ENCODE results near the gene CAMK2A.

CAMK2A gene

DNA sequence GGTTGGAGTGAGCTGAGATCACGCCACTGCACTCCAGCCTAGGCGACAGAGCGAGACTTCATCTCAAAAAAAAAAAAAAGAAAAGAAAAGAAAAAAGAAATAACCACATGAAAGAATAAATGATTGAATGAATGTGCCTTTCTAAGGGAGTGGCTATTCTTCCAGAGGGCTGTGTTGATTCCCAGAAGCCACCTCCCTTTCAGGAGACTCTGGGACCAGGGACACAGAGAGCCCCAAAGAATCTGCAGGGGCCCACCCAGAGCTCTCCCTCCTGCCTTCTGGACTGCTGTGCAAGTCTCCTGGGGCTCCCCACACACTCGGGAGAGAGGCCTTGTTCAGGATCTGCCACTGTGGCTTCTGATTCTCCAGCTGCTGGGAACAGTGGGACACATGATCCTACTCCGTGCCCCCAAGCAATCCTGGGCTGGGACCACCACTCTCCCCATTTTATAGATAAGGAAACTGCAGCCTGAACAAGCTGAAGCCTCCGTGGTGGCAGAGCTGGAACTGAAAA, 23.6 kb downstream of the CAMK2A start:
- H3K4me1 ChIP-seq (ENCODE audit: control insufficient read depth in 1 of 2, insufficient read depth in 2 of 2, low read length in 2 of 2): no peaks in the 10 kb centered on the region
- H3K9me3 ChIP-seq (ENCODE audit: control insufficient read depth in 1 of 2, low read length in 2 of 2): no peaks in the 10 kb centered on the region
- H3K27me3 ChIP-seq (ENCODE audit: control insufficient read depth in 1 of 2, insufficient read depth in 2 of 2, low read length in 2 of 2): peaks cover 0 to 4% of the 10 kb centered on the region in 2 donors
- no peaks in the 10 kb centered on the region for H3K36me3 ChIP-seq (ENCODE audit: control insufficient read depth in 1 of 2, insufficient read depth in 2 of 2, low read length in 2 of 2)
- no peak overlapping the region for H3K27ac ChIP-seq (ENCODE audit: low read depth, low read length)
- no peak overlapping the region for H3K4me3 ChIP-seq (ENCODE audit: low read depth in 1 of 2, low read length in 2 of 2)
- no peak overlapping the region for H3K9ac ChIP-seq (ENCODE audit: low read depth in 1 of 2, low read length in 2 of 2)

DNA sequence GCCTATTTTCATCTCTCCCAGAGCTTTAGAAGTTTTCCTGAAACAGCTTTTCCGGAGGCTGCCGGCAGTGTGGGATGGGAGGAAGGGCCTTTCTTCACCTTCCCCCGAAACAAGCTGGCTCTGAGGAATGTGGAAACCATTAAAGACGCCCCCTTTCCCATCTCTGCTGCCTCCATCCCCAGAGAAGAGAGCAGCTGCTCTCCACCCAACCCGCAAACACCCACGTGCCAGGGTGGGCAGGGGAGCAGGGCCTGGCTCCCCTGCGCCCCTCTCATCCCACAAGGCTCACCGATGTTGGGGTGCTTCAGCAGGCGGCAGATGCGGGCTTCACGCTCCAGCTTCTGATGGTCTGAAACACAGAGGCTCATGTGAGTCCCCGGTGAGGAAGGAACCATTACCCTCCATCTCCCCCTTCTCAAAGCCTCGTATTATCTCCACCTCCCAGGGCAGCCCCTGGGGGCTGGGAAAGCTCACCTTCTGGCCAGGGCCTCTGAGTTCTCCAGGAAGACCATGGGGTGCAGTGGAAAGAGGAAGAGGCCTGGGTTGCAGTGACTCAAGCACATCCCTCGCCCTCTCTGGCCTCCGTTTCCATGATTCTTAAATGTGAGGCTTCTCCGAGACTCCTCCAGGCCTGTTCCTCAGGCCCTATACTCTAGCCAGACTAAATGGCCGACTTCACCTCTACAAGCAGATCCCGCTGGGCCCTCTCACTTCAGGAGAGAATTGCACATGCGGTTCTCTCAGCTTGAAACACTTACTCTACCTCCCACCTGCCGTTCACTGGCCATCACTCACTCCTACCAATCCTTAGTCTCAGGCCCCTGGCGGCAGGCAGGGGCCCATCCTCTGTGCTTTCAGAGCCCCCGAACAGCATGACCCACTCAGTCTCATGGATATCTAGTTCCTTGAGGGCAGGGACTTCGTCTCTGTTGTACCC, 24.6 kb downstream of the CAMK2A start:
- no peak overlapping the region for H3K4me3 ChIP-seq (ENCODE audit: low read depth in 1 of 2, low read length in 2 of 2)
- H3K9ac ChIP-seq (ENCODE audit: low read depth in 1 of 2, low read length in 2 of 2): no peak overlapping the region
- peaks cover 0 to 4% of the 10 kb centered on the region in 2 donors for H3K27me3 ChIP-seq (ENCODE audit: control insufficient read depth in 1 of 2, insufficient read depth in 2 of 2, low read length in 2 of 2)
- H3K4me1 ChIP-seq (ENCODE audit: control insufficient read depth in 1 of 2, insufficient read depth in 2 of 2, low read length in 2 of 2): no peaks in the 10 kb centered on the region
- H3K27ac ChIP-seq (ENCODE audit: low read depth, low read length): no peak overlapping the region
- no peaks in the 10 kb centered on the region for H3K36me3 ChIP-seq (ENCODE audit: control insufficient read depth in 1 of 2, insufficient read depth in 2 of 2, low read length in 2 of 2)
- no peaks in the 10 kb centered on the region for H3K9me3 ChIP-seq (ENCODE audit: control insufficient read depth in 1 of 2, low read length in 2 of 2)

DNA sequence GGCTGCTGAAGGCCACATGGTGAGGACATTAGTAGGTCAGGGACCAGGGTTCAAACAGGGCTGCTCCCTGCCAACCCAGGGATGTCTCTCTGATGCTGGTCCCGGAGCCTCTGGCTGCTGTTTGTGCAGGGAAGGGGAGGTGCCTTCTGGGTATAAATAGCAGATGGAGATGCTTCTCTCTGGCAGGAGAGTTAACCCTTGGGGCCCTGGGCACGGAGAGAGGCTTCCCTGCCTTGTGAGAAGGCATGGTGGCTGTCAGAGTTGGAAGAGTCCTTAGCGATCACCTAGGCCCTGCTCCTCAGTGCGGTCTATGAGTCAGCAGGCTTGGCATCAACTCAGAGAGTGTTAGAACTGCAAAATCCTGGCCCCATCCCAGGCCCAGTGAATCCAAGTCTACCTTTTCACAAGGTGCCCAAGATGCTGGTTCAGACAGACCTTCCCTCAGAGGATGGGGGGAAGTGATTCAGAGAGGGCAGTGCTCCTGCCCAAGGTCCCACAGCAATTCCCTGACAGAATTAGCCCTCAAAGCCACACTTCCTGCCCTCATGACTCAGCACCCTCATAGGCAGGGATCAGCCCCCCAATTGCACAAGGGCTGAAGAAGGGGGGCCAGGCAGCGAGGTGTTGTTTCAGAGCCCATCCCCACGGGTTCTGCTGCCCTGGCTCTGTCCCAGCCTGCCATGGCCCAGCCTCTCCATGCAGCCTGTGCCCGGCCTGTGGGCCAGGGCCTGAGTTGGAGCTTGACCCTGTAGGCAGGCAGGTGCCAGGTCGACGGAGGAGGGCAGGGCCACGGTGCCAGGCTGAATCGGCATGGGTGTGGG, 25.6 kb downstream of the CAMK2A start:
- Histone ChIP-seq H3K27me3 (ENCODE audit: control insufficient read depth in 1 of 2, insufficient read depth in 2 of 2, low read length in 2 of 2) (peaks cover 0 to 4% of the 10 kb centered on the region in 2 donors), H3K27ac (ENCODE audit: low read depth, low read length) (no peak overlapping the region), H3K36me3 (ENCODE audit: control insufficient read depth in 1 of 2, insufficient read depth in 2 of 2, low read length in 2 of 2) (no peaks in the 10 kb centered on the region), H3K9ac (ENCODE audit: low read depth in 1 of 2, low read length in 2 of 2) (no peak overlapping the region), H3K4me3 (ENCODE audit: low read depth in 1 of 2, low read length in 2 of 2) (no peak overlapping the region), H3K9me3 (ENCODE audit: control insufficient read depth in 1 of 2, low read length in 2 of 2) (no peaks in the 10 kb centered on the region), H3K4me1 (ENCODE audit: control insufficient read depth in 1 of 2, insufficient read depth in 2 of 2, low read length in 2 of 2) (no peaks in the 10 kb centered on the region)

DNA sequence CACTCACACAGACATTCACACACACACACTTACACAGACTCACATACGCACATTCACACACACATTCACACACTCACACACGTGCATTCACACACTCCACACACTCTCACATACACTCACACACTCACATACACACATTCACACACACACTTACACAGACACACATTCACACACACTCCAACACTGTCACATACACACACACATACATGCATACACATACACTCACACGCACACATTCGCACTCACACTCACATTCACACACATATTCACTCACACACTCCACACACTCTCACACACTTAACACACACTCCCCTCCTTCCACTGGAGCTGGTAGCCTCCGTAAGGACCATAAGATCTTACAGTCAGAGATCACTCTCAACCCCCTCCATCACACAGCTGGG, 26.2 kb downstream of the CAMK2A start:
- Histone ChIP-seq H3K27ac (ENCODE audit: low read depth, low read length) (no peak overlapping the region), H3K4me3 (ENCODE audit: low read depth in 1 of 2, low read length in 2 of 2) (no peak overlapping the region), H3K4me1 (ENCODE audit: control insufficient read depth in 1 of 2, insufficient read depth in 2 of 2, low read length in 2 of 2) (no peaks in the 10 kb centered on the region), H3K36me3 (ENCODE audit: control insufficient read depth in 1 of 2, insufficient read depth in 2 of 2, low read length in 2 of 2) (no peaks in the 10 kb centered on the region), H3K9ac (ENCODE audit: low read depth in 1 of 2, low read length in 2 of 2) (no peak overlapping the region), H3K9me3 (ENCODE audit: control insufficient read depth in 1 of 2, low read length in 2 of 2) (no peaks in the 10 kb centered on the region), H3K27me3 (ENCODE audit: control insufficient read depth in 1 of 2, insufficient read depth in 2 of 2, low read length in 2 of 2) (peaks cover 0 to 4% of the 10 kb centered on the region in 2 donors)

DNA sequence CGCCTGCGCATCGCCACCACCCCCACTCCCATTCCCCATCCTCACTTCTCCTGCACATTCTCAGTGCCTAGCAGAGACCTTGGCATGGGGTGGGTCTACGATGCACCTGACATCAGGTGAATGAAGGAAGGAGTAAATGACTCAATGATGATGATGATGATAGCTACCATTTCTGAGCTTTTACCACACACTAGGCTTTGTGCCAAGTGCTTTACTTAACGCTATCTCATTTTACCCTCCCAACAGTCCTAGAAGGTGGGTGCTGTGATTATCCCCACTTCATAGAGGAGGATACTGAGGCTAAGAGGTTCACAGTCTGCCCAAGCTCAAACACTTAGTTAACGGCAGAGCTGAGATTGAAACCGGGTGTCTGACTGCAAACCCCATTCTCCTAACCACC, 27.1 kb downstream of the CAMK2A start:
- Histone ChIP-seq H3K4me1 (ENCODE audit: control insufficient read depth in 1 of 2, insufficient read depth in 2 of 2, low read length in 2 of 2) (no peaks in the 10 kb centered on the region), H3K27me3 (ENCODE audit: control insufficient read depth in 1 of 2, insufficient read depth in 2 of 2, low read length in 2 of 2) (peaks cover 0 to 4% of the 10 kb centered on the region in 2 donors), H3K9me3 (ENCODE audit: control insufficient read depth in 1 of 2, low read length in 2 of 2) (no peaks in the 10 kb centered on the region), H3K27ac (ENCODE audit: low read depth, low read length) (no peak overlapping the region), H3K4me3 (ENCODE audit: low read depth in 1 of 2, low read length in 2 of 2) (no peak overlapping the region), H3K9ac (ENCODE audit: low read depth in 1 of 2, low read length in 2 of 2) (no peak overlapping the region), H3K36me3 (ENCODE audit: control insufficient read depth in 1 of 2, insufficient read depth in 2 of 2, low read length in 2 of 2) (no peaks in the 10 kb centered on the region)

DNA sequence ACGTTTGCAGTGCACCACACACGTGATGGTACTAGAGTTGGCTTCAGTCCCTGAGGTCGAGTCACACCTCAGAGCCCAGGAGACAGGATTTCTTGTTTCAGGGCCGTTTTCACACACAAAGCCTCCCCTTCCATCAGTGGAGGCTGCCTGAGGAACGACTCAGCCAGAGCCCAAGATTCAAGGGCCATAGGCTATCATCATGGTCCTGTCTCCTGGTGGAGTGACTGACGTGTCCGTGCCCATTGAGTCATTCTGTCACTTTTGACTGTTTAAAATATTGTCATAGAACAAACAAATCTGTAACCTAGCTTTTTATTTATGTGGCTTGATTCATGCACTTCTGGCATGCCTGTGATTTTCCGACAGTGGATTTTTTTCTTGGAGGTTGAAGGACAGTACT, 28.3 kb downstream of the CAMK2A start:
- Histone ChIP-seq H3K27ac (ENCODE audit: low read depth, low read length) (no peak overlapping the region), H3K4me3 (ENCODE audit: low read depth in 1 of 2, low read length in 2 of 2) (no peak overlapping the region), H3K4me1 (ENCODE audit: control insufficient read depth in 1 of 2, insufficient read depth in 2 of 2, low read length in 2 of 2) (no peaks in the 10 kb centered on the region), H3K36me3 (ENCODE audit: control insufficient read depth in 1 of 2, insufficient read depth in 2 of 2, low read length in 2 of 2) (no peaks in the 10 kb centered on the region), H3K27me3 (ENCODE audit: control insufficient read depth in 1 of 2, insufficient read depth in 2 of 2, low read length in 2 of 2) (peaks cover 0 to 4% of the 10 kb centered on the region in 2 donors), H3K9ac (ENCODE audit: low read depth in 1 of 2, low read length in 2 of 2) (no peak overlapping the region), H3K9me3 (ENCODE audit: control insufficient read depth in 1 of 2, low read length in 2 of 2) (no peaks in the 10 kb centered on the region)

DNA sequence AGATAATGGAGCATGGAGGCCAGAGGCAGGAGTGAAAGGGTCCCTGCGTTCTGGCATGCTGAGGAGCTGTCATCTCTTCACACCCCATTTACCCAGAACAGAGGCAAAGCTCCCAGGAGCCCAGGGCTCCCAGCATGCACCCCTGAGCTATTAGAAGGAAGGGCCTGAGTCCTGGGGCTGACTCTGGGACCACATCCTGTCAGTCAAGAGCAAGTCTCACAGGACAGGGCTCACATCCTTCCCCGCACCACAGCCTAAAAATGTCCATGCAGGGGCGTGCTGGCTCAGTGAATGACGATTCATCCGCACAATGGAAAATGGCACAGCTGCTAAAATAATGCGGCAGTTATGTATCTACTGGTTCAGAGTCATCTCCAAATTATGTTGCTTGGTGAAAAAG, 31.4 kb downstream of the CAMK2A start:
- Histone ChIP-seq H3K4me1 (ENCODE audit: control insufficient read depth in 1 of 2, insufficient read depth in 2 of 2, low read length in 2 of 2) (no peaks in the 10 kb centered on the region), H3K9ac (ENCODE audit: low read depth in 1 of 2, low read length in 2 of 2) (no peak overlapping the region), H3K27me3 (ENCODE audit: control insufficient read depth in 1 of 2, insufficient read depth in 2 of 2, low read length in 2 of 2) (peaks cover 0 to 4% of the 10 kb centered on the region in 2 donors), H3K27ac (ENCODE audit: low read depth, low read length) (no peak overlapping the region), H3K4me3 (ENCODE audit: low read depth in 1 of 2, low read length in 2 of 2) (no peak overlapping the region), H3K36me3 (ENCODE audit: control insufficient read depth in 1 of 2, insufficient read depth in 2 of 2, low read length in 2 of 2) (no peaks in the 10 kb centered on the region), H3K9me3 (ENCODE audit: control insufficient read depth in 1 of 2, low read length in 2 of 2) (no peaks in the 10 kb centered on the region)

DNA sequence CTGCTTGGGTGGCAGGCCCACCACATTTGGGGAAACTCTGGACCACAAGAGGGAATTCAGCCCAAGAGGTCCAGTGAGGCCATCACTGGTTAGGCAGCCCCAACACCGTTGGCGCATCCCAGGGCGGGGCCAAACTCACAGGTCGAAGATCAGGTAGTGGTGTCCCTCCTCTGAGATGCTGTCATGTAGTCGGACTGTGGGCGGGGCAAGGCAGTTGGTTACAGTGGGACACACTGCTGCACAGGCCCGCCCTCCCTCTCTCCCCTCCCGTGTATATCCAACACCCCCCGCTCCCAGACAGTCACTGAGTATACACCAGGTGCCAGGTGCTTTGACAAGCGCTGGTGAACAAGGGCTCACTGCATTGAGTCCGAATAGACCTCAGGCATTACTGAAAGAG, 32.1 kb downstream of the CAMK2A start:
- Histone ChIP-seq H3K4me3 (ENCODE audit: low read depth in 1 of 2, low read length in 2 of 2) (no peak overlapping the region), H3K9me3 (ENCODE audit: control insufficient read depth in 1 of 2, low read length in 2 of 2) (no peaks in the 10 kb centered on the region), H3K9ac (ENCODE audit: low read depth in 1 of 2, low read length in 2 of 2) (no peak overlapping the region), H3K36me3 (ENCODE audit: control insufficient read depth in 1 of 2, insufficient read depth in 2 of 2, low read length in 2 of 2) (no peaks in the 10 kb centered on the region), H3K27me3 (ENCODE audit: control insufficient read depth in 1 of 2, insufficient read depth in 2 of 2, low read length in 2 of 2) (peaks cover 0 to 4% of the 10 kb centered on the region in 2 donors), H3K27ac (ENCODE audit: low read depth, low read length) (no peak overlapping the region), H3K4me1 (ENCODE audit: control insufficient read depth in 1 of 2, insufficient read depth in 2 of 2, low read length in 2 of 2) (no peaks in the 10 kb centered on the region)

DNA sequence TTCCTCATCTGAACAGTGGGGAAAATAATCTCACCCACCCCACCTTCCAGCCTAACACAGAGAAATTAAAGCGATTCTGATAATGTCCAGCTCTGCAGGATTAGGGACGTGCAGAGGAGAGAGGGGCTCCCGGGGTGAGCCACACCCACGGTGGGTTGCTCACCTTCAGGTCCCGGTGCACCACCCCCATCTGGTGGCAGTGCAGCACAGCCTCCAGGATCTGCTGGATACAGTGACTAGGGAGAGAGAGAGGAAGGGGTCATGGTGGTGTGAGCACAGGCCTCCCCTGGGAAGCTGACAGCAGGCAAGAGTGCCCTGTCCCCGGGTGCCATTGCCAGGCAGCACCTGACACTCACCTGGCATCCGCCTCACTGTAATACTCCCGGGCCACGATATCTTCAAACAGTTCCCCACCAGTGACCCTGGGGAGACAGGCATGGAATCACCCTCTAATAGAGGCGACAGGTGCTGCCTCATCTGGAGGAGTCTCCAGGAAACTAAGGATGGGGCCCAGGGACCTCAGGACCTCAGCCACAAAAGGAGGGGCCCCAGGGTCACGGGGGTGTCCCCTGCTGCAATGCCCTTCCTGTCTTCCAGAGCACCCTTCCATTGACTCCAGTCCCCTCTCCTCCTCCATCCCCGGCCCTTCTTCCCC, 33.0 kb downstream of the CAMK2A start:
- Histone ChIP-seq H3K36me3 (ENCODE audit: control insufficient read depth in 1 of 2, insufficient read depth in 2 of 2, low read length in 2 of 2) (no peaks in the 10 kb centered on the region), H3K4me3 (ENCODE audit: low read depth in 1 of 2, low read length in 2 of 2) (no peak overlapping the region), H3K9me3 (ENCODE audit: control insufficient read depth in 1 of 2, low read length in 2 of 2) (no peaks in the 10 kb centered on the region), H3K4me1 (ENCODE audit: control insufficient read depth in 1 of 2, insufficient read depth in 2 of 2, low read length in 2 of 2) (no peaks in the 10 kb centered on the region), H3K27me3 (ENCODE audit: control insufficient read depth in 1 of 2, insufficient read depth in 2 of 2, low read length in 2 of 2) (no peaks in the 10 kb centered on the region), H3K9ac (ENCODE audit: low read depth in 1 of 2, low read length in 2 of 2) (no peak overlapping the region), H3K27ac (ENCODE audit: low read depth, low read length) (no peak overlapping the region)

Measured in duodenal mucosa (tissue), 2 donors.